ENCODE data around the gene LEFTY1. TPM values are rescaled to one million over a fixed set of nuclear protein-coding genes. Genes with fewer than 3 reads are reported as not detected.
A peak's percentile ranks its signal among the peaks of the same experiment; 100 is the strongest.

LEFTY1 gene
- total RNA-seq, 2 experiments from 2014 or later, result not detected

GRCh38 chr1:225911191-225912130, 22.5 kb upstream of the LEFTY1 start:
- Mint-ChIP-seq H3K4me3 (no peak overlapping the region), H3K27ac (no peak overlapping the region), H3K36me3 (ENCODE audit: low read depth) (peaks cover 2% of the 10 kb centered on the region), H3K9me3 (ENCODE audit: insufficient read depth) (no peaks in the 10 kb centered on the region), H3K4me1 (ENCODE audit: low read depth) (peaks cover 19% of the 10 kb centered on the region), H3K27me3 (ENCODE audit: low read depth) (no peaks in the 10 kb centered on the region)
- ATAC-seq, result peak; percentile 89
- DNase-seq, result peak; percentile 74
- POLR2A ChIA-PET, result interaction anchor here (0.6 to 1.0 kb wide), 3 partner anchors 11 to 134 kb away, joined by 3 to 7 read pairs (median 5); partner anchors contain the start of gene SRP9
- CTCF ChIA-PET, result interaction anchor here (0.6 to 5.6 kb wide), 24 partner anchors 9 to 438 kb away, joined by 3 to 63 read pairs (median 4); partner anchors contain the start of genes LEFTY1, PYCR2, SRP9 and TMEM63A

GRCh38 chr1:225909477-225909876, 20.5 kb upstream of the LEFTY1 start:
- H3K9me3 Mint-ChIP-seq (ENCODE audit: insufficient read depth), result no peaks in the 10 kb centered on the region
- CTCF ChIA-PET, result interaction anchor here (1.1 to 5.6 kb wide), 9 partner anchors 10 to 435 kb away, joined by 3 to 63 read pairs (median 7); partner anchors contain the start of genes PYCR2, SRP9 and TMEM63A
- DNase-seq (no peak), ATAC-seq (no peak)
- no peaks in the 10 kb centered on the region for H3K36me3 Mint-ChIP-seq (ENCODE audit: low read depth)
- H3K4me1 Mint-ChIP-seq (ENCODE audit: low read depth), result peaks cover 17% of the 10 kb centered on the region
- no peak overlapping the region for H3K4me3 Mint-ChIP-seq
- H3K27me3 Mint-ChIP-seq (ENCODE audit: low read depth), result peaks cover 7% of the 10 kb centered on the region
- POLR2A ChIA-PET, result interaction anchor here (0.6 to 1.5 kb wide), 3 partner anchors 64 to 132 kb away, joined by 3 to 5 read pairs (median 3); partner anchors contain the start of genes EPHX1 and SRP9
- peak overlapping the region; percentile 7 for H3K27ac Mint-ChIP-seq

DNA sequence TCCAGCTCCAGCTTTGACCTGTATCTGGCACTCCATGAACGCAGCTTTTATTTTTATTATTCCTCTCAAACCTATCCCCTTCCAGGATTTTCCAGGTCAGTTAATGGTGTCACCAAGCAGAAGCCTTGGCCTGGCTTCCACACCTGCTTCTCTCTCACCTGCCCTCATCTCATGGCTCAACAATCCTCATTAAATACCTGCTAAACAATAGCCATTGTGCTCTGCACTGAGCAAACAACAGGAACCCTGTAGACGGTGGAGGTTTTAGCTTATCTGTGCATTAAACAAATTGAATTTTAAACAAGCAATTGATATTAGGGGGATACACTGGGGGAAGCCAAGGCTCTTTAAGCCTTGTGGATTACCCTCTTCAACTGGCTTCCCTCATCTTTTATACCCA, 19.8 kb upstream of the LEFTY1 start:
- no peaks in the 10 kb centered on the region for H3K36me3 Mint-ChIP-seq (ENCODE audit: low read depth)
- H3K27me3 Mint-ChIP-seq (ENCODE audit: low read depth), result peaks cover 7% of the 10 kb centered on the region
- no peak overlapping the region for H3K4me3 Mint-ChIP-seq
- ATAC-seq (no peak), DNase-seq (no peak)
- H3K9me3 Mint-ChIP-seq (ENCODE audit: insufficient read depth), result no peaks in the 10 kb centered on the region
- no peak overlapping the region for H3K27ac Mint-ChIP-seq
- ChIA-PET CTCF (interaction anchor here (0.7 to 5.6 kb wide), 6 partner anchors 11 to 434 kb away, joined by 3 to 63 read pairs (median 18); partner anchors contain the start of genes PYCR2, SRP9 and TMEM63A), POLR2A (interaction anchor here (0.6 kb wide), 1 partner anchor 99 kb away, joined by 3 read pairs; the partner anchor contains the start of gene EPHX1)
- H3K4me1 Mint-ChIP-seq (ENCODE audit: low read depth), result peaks cover 17% of the 10 kb centered on the region

DNA sequence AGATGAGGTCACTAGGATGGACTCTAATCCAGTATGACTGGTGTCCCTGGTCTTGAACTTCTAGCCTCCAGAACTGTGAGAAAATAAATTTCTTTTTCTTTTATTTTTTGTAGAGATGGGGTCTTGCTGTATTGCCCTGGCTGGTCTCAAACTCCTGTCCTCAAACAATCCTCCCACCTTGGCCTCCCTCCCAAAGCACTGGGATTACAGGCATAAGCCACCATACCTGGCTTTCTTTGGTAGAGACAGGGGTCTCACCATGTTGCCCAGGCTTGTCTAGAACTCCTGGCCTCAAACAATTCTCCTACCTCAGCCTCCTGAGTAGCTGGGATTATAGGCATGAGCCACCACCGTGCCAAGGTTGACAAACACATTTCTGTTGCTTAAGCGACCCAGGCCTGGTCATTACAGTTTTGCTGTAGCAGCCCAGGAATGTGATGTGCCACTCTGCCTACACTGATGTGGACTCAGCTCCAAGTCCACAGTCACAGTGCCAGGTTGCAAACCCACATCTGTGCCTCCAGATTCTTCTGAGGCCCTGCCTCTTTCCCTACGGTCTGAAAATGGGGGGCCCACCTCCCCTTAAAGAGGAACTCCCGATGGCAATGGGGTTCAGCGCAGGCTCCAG, 19.2 kb upstream of the LEFTY1 start:
- POLR2A ChIA-PET, result no interaction called here
- no peaks in the 10 kb centered on the region for H3K9me3 Mint-ChIP-seq (ENCODE audit: insufficient read depth)
- H3K4me1 Mint-ChIP-seq (ENCODE audit: low read depth), result peaks cover 17% of the 10 kb centered on the region
- CTCF ChIA-PET, result interaction anchor here (0.7 to 5.6 kb wide), 5 partner anchors 10 to 434 kb away, joined by 3 to 63 read pairs (median 27); partner anchors contain the start of genes SRP9 and TMEM63A
- H3K27ac Mint-ChIP-seq, result no peak overlapping the region
- H3K36me3 Mint-ChIP-seq (ENCODE audit: low read depth), result no peaks in the 10 kb centered on the region
- H3K4me3 Mint-ChIP-seq, result no peak overlapping the region
- peaks cover 7% of the 10 kb centered on the region for H3K27me3 Mint-ChIP-seq (ENCODE audit: low read depth)
- DNase-seq (no peak), ATAC-seq (no peak)

- peaks cover 17% of the 10 kb centered on the region for H3K4me1 Mint-ChIP-seq (ENCODE audit: low read depth)
- POLR2A ChIA-PET, result interaction anchor here (1.0 kb wide), 1 partner anchor 129 kb away, joined by 3 read pairs; no protein-coding TSS in a partner anchor
Measured at GRCh38 chr1:225907341-225907740, 18.4 kb upstream of the LEFTY1 start.

DNA sequence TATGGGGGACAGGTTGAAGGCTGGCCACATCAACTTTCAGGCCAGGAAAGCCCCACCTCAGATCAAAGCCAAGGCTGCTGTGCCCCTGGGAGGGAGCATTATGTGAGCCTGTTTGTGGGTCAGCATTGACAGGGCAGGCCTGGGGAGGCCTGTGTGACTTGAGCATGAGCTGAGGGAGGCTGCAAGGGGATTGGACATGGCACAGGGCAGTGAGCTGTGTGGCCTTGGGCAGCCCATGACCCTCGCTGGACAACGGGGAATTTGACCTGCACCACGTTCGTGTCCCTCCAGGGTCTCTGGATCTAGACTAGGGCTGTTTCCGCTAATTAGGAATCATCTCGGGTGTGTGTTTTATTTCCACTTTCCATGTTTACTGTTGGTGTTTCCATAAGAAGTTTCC, 17.5 kb upstream of the LEFTY1 start:
- POLR2A ChIA-PET, result interaction anchor here (0.7 kb wide), 1 partner anchor 54 kb away, joined by 3 read pairs; no protein-coding TSS in a partner anchor

More at GRCh38 chr1:225907341-225907740, 18.4 kb upstream of the LEFTY1 start:
- peaks cover 8% of the 10 kb centered on the region for H3K27me3 Mint-ChIP-seq (ENCODE audit: low read depth)
- no peaks in the 10 kb centered on the region for H3K36me3 Mint-ChIP-seq (ENCODE audit: low read depth)
- CTCF ChIA-PET, result interaction anchor here (0.6 to 5.6 kb wide), 3 partner anchors 68 to 129 kb away, joined by 3 to 43 read pairs (median 3); partner anchors contain the start of gene SRP9
- DNase-seq, result no peak
- H3K27ac Mint-ChIP-seq, result no peak overlapping the region
- H3K9me3 Mint-ChIP-seq (ENCODE audit: insufficient read depth), result no peaks in the 10 kb centered on the region
- ATAC-seq, result no peak
- no peak overlapping the region for H3K4me3 Mint-ChIP-seq

DNA sequence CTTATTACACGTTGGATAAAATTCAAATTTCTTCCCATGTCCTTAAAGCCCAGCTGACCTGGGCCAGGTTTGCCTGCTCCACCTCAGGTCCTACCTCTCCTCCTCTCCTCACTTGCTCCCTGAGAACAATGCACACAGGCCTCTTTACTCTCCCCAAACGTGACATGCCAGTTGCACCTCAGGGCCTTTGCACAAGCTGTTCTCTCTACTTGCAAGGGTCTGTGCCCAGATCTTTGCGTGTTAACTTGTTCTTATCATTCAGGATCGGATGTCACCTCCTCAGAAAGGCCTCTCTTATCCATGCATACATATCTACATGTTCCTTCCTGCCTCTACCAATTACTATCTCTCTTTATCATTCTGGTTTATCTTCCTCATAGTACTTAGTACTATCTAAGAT, 14.7 kb upstream of the LEFTY1 start:
- ChIA-PET POLR2A (no interaction called here), CTCF (interaction anchor here (1.2 to 1.5 kb wide), 2 partner anchors 27 to 126 kb away, joined by 3 read pairs; partner anchors contain the start of gene SRP9)
- Mint-ChIP-seq H3K27me3 (ENCODE audit: low read depth) (peaks cover 15% of the 10 kb centered on the region), H3K9me3 (ENCODE audit: insufficient read depth) (no peaks in the 10 kb centered on the region), H3K4me3 (no peak overlapping the region), H3K4me1 (ENCODE audit: low read depth) (peaks cover 13% of the 10 kb centered on the region), H3K27ac (no peak overlapping the region), H3K36me3 (ENCODE audit: low read depth) (no peaks in the 10 kb centered on the region)
- DNase-seq, result no peak
- ATAC-seq, result no peak

More for the DNA sequence above, 17.5 kb upstream of the LEFTY1 start:
- DNase-seq (no peak), ATAC-seq (no peak)
- H3K4me3 Mint-ChIP-seq, result no peak overlapping the region
- no peaks in the 10 kb centered on the region for H3K9me3 Mint-ChIP-seq (ENCODE audit: insufficient read depth)
- H3K4me1 Mint-ChIP-seq (ENCODE audit: low read depth), result peaks cover 15% of the 10 kb centered on the region
- no peak overlapping the region for H3K27ac Mint-ChIP-seq
- no peaks in the 10 kb centered on the region for H3K36me3 Mint-ChIP-seq (ENCODE audit: low read depth)
- H3K27me3 Mint-ChIP-seq (ENCODE audit: low read depth), result peaks cover 10% of the 10 kb centered on the region
- CTCF ChIA-PET, result interaction anchor here (0.8 to 1.0 kb wide), 2 partner anchors 69 to 98 kb away, joined by 3 read pairs; no protein-coding TSS in a partner anchor

DNA sequence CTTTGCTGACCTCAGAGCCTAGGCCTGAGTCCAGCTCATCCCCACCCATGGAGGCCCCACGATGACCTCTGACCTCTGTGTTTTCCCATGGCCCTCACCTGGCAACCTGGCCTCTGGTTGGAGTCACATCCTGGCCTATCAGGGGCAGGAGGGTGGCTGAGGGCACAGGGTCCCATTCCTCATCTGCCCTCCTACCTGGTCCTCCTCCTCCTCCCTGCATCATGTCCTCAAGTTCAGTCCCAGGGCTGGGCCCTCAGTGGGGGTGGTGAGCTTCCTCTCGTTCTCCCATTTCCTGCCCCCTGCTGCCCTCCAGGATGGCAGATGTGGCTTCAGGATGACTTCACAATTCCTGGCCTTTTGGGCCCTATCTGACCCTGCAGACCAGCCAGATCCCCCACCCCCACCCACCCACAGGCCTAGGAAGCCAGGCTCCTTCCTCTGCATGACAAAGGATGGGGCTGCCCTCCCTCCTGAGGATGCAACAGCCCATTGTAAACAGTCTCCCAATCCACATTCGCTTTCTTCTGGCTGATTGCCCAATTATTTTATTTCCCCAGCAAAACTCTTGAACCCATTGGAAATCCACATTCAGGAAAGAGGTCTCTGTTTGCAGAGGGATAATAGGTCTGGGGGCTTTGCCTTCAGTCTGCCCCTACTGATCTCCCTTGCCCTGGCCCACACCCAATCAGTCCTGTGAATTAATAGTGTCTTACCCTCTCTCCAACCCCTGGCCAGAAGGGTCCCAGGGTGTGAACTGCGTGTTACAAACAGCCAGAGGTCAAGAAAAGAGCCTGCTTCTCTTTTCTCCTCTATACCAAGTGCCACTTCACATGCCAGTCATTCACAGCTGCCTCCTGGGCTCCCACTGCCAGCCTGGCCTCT, 10.3 kb upstream of the LEFTY1 start:
- CTCF ChIA-PET, result interaction anchor here (3.3 to 3.4 kb wide), 2 partner anchors 11 to 17 kb away, joined by 27 to 42 read pairs; partner anchors contain the start of gene TMEM63A
- peaks cover 10% of the 10 kb centered on the region for H3K27me3 Mint-ChIP-seq (ENCODE audit: low read depth)
- DNase-seq (no peak), ATAC-seq (no peak)
- H3K9me3 Mint-ChIP-seq (ENCODE audit: insufficient read depth), result no peaks in the 10 kb centered on the region
- peaks cover 42% of the 10 kb centered on the region for H3K4me1 Mint-ChIP-seq (ENCODE audit: low read depth)
- no peak overlapping the region for H3K4me3 Mint-ChIP-seq
- peak overlapping the region; percentile 39 for H3K27ac Mint-ChIP-seq
- POLR2A ChIA-PET, result interaction anchor here (0.7 to 3.1 kb wide), 2 partner anchors 12 to 17 kb away, joined by 3 to 29 read pairs; partner anchors contain the start of gene TMEM63A
- H3K36me3 Mint-ChIP-seq (ENCODE audit: low read depth), result no peaks in the 10 kb centered on the region

DNA sequence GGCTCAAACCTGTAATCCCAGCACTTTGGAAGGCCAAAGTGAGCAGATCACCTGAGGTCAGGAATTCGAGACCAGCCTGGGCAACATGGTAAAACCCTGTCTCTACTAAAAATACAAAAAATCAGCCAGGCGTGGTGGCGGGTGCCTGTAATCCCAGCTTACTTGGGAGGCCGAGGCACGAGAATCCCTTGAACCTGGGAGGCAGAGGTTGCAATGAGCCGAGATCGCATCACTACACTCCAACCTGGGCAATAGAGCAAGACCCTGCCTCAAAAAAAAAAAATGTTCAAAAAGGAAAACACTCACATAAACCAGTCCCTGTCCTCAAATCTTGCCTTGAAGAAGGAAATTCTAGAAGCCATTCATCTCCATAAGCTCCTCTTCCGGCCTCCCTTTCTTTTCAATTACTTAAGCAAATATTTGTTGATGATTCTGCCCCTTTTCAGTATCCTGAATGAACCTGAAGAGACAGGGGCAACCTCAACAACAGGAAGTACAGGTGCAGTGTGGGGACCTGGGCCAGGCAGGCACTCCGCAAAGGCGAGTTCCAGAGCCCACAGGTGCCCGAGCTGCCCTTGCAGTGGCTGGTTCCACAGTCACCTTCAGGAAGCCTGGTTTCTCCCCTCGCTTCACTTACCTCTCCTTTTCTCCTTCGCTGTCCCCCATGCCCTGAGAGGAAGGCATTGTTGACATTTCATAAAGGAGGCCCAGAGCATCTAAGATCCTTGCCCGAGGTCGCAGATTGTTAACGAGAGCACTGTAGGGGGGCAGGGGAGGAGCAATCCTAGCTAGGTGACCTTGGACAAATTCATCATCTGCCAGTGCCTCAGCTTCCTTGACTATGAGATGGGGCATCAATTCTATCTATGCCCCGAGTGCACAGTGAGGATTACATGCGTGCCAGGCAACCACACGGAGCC, 8.9 kb upstream of the LEFTY1 start:
- H3K9me3 Mint-ChIP-seq (ENCODE audit: insufficient read depth), result no peaks in the 10 kb centered on the region
- H3K4me1 Mint-ChIP-seq (ENCODE audit: low read depth), result peaks cover 42% of the 10 kb centered on the region
- ChIA-PET POLR2A (interaction anchor here (0.5 to 3.1 kb wide), 9 partner anchors 13 to 453 kb away, joined by 3 to 29 read pairs (median 4); partner anchors contain the start of genes PYCR2, SRP9 and TMEM63A), CTCF (interaction anchor here (0.9 to 3.4 kb wide), 8 partner anchors 11 to 121 kb away, joined by 3 to 42 read pairs (median 4); partner anchors contain the start of genes PYCR2, SRP9 and TMEM63A)
- DNase-seq (peak; percentile 40), ATAC-seq (no peak)
- no peaks in the 10 kb centered on the region for H3K36me3 Mint-ChIP-seq (ENCODE audit: low read depth)
- H3K27me3 Mint-ChIP-seq (ENCODE audit: low read depth), result peaks cover 16% of the 10 kb centered on the region
- H3K27ac Mint-ChIP-seq, result peak overlapping the region; percentile 80
- H3K4me3 Mint-ChIP-seq, result peak overlapping the region; percentile 56

Data from activated CD8-positive, alpha-beta T cell treated with anti-CD3 and anti-CD28 coated beads, Interleukin-2, amount 10 ng/mL, durations not matched to agents 7 days and 5 days (primary cell).